ENCODE measurements around the gene PPM1K. TPM values are rescaled to one million over a fixed set of nuclear protein-coding genes. Genes with fewer than 3 reads are reported as not detected.

Gene PPM1K
- total RNA-seq, 6 donors from 2014 or later = 18.4 to 56.0 (median 26.0) TPM

- 96 to 100% methylated on average over 1 of the region's 1 CpG for WGBS, 2 donors
- no peak overlapping the region for H3K27ac ChIP-seq
Observed at GRCh38 chr4:88264336-88264735, 20.0 kb downstream of the PPM1K start.

GRCh38 chr4:88257726-88258125, 26.6 kb downstream of the PPM1K start:
- no peak for ATAC-seq (ENCODE audit: low FRiP score in 2 of 2)
- Histone ChIP-seq H3K36me3 (no peaks in the 10 kb centered on the region), H3K27me3 (no peaks in the 10 kb centered on the region), H3K27ac (no peak overlapping the region), H3K4me1 (no peaks in the 10 kb centered on the region), H3K9me3 (no peaks in the 10 kb centered on the region), H3K4me3 (no peak overlapping the region)
- no peak for DNase-seq
- WGBS, 2 donors = 97 to 98% methylated on average over 2 of the region's 2 CpGs
- TF ChIP-seq POLR2A (IDR thresholded peaks at IDR 0.05) = no peak
- TF ChIP-seq EP300 (IDR thresholded peaks at IDR 0.05) = no peak

More at GRCh38 chr4:88264336-88264735, 20.0 kb downstream of the PPM1K start:
- ATAC-seq (ENCODE audit: low FRiP score in 2 of 2) (no peak), DNase-seq (no peak)
- TF ChIP-seq POLR2A (IDR thresholded peaks at IDR 0.05) (no peak), CTCF (IDR thresholded peaks at IDR 0.05) (no peak), POLR2AphosphoS5 (IDR thresholded peaks at IDR 0.05) (no peak), EP300 (IDR thresholded peaks at IDR 0.05) (no peak)
- peaks cover 0 to 40% (median 20%) of the 10 kb centered on the region in 4 donors for H3K36me3 ChIP-seq
- no peaks in the 10 kb centered on the region for H3K9me3 ChIP-seq
- H3K27me3 ChIP-seq = no peaks in the 10 kb centered on the region
- no peak overlapping the region for H3K4me3 ChIP-seq
- no peaks in the 10 kb centered on the region for H3K4me1 ChIP-seq

- H3K27ac ChIP-seq = no peak overlapping the region
- TF ChIP-seq POLR2AphosphoS5 (IDR thresholded peaks at IDR 0.05) (no peak), POLR2A (IDR thresholded peaks at IDR 0.05) (no peak), EP300 (IDR thresholded peaks at IDR 0.05) (no peak), CTCF (IDR thresholded peaks at IDR 0.05) (no peak)
- H3K4me3 ChIP-seq = no peak overlapping the region
- no peaks in the 10 kb centered on the region for H3K9me3 ChIP-seq
- no peaks in the 10 kb centered on the region for H3K4me1 ChIP-seq
- WGBS, 2 donors = 82 to 90% methylated on average over 2 of the region's 2 CpGs
- H3K27me3 ChIP-seq = no peaks in the 10 kb centered on the region
- ATAC-seq (ENCODE audit: low FRiP score in 2 of 2) (no peak), DNase-seq (no peak)
- no peaks in the 10 kb centered on the region for H3K36me3 ChIP-seq
Observed at GRCh38 chr4:88255111-88255510, 29.2 kb downstream of the PPM1K start.

- ATAC-seq (ENCODE audit: low FRiP score in 2 of 2) (peak in 1 of 2 donors; percentile 70), DNase-seq (no peak)
- Histone ChIP-seq H3K27ac (no peak overlapping the region), H3K9me3 (no peaks in the 10 kb centered on the region), H3K27me3 (no peaks in the 10 kb centered on the region), H3K4me3 (no peak overlapping the region), H3K36me3 (no peaks in the 10 kb centered on the region), H3K4me1 (no peaks in the 10 kb centered on the region)
- whole genome bisulfite sequencing, 2 donors = 52 to 69% methylated on average over 3 of the region's 3 CpGs
- TF ChIP-seq POLR2A (IDR thresholded peaks at IDR 0.05) (no peak), POLR2AphosphoS5 (IDR thresholded peaks at IDR 0.05) (no peak), EP300 (IDR thresholded peaks at IDR 0.05) (no peak), CTCF (IDR thresholded peaks at IDR 0.05) (no peak)
Observed at GRCh38 chr4:88251924-88252323, 32.4 kb downstream of the PPM1K start.

GRCh38 chr4:88247148-88247547, 37.2 kb downstream of the PPM1K start:
- no peaks in the 10 kb centered on the region for H3K9me3 ChIP-seq
- H3K27me3 ChIP-seq = no peaks in the 10 kb centered on the region
- WGBS, 2 donors = 84 to 88% methylated on average over 3 of the region's 3 CpGs
- H3K4me1 ChIP-seq = peaks cover 0 to 4% (median 0%) of the 10 kb centered on the region in 4 donors
- H3K4me3 ChIP-seq = no peak overlapping the region
- DNase-seq (no peak), ATAC-seq (ENCODE audit: low FRiP score in 2 of 2) (no peak)
- no peaks in the 10 kb centered on the region for H3K36me3 ChIP-seq
- no peak for TF ChIP-seq POLR2AphosphoS5 (IDR thresholded peaks at IDR 0.05)
- TF ChIP-seq POLR2A (IDR thresholded peaks at IDR 0.05) = no peak
- TF ChIP-seq CTCF (IDR thresholded peaks at IDR 0.05) = no peak
- TF ChIP-seq EP300 (IDR thresholded peaks at IDR 0.05) = no peak
- H3K27ac ChIP-seq = no peak overlapping the region
